ENCODE results near the gene BMP15. TPM values are rescaled to one million over a fixed set of nuclear protein-coding genes. Genes with fewer than 3 reads are reported as not detected.

Gene BMP15
- total and polyA plus RNA-seq, 2 donors (not counting 3 experiments of a cell fraction or from before 2014, with no cell fraction given) = not detected

GRCh38 chrX:50941638-50942037 is 31.1 kb downstream of the BMP15 start:
- H3K4me3 ChIP-seq (replicated peaks in 1 of 3; ENCODE audit: insufficient read depth in 1 of 3, low read depth in 1 of 3, low read length in 3 of 3) = no peak overlapping the region
- no peaks in the 10 kb centered on the region for H3K36me3 ChIP-seq (ENCODE audit: control insufficient read depth in 2 of 2, extremely low read depth in 1 of 2, insufficient read depth in 2 of 2, low read length in 2 of 2)
- peaks cover 12% of the 10 kb centered on the region for H3K4me1 ChIP-seq (ENCODE audit: control insufficient read depth, extremely low read depth, insufficient read depth, low read length)
- H3K9me1 ChIP-seq (replicated peaks; ENCODE audit: control insufficient read depth, extremely low read depth, insufficient read depth, low read length) = no peaks in the 10 kb centered on the region
- H3K79me2 ChIP-seq (ENCODE audit: control insufficient read depth, insufficient read depth, low read length) = no peaks in the 10 kb centered on the region
- BruUV-seq (replicated peaks) = no TSS peak
- intact Hi-C loops (cut with micrococcal nuclease) = no loop called here
- DNase-seq (ENCODE audit: low read depth, low spot score) (no peak), FAIRE-seq (no peak)
- H3K27me3 ChIP-seq (ENCODE audit: control insufficient read depth in 2 of 2, insufficient read depth in 2 of 2, low read length in 2 of 2) = no peaks in the 10 kb centered on the region
- no peak overlapping the region for H3K4me2 ChIP-seq (ENCODE audit: insufficient read depth, low read length)
- CTCF ChIA-PET = interaction anchor here (1.0 to 1.6 kb wide), 5 partner anchors 13 to 250 kb away, joined by 4 to 6 read pairs (median 4); no protein-coding TSS in a partner anchor
- H2AFZ ChIP-seq (ENCODE audit: low read depth, low read length) = no peak overlapping the region
- H3K9ac ChIP-seq (replicated peaks; ENCODE audit: extremely low read depth, insufficient read depth, low read length) = no peak overlapping the region
- H4K20me1 ChIP-seq (replicated peaks; ENCODE audit: control insufficient read depth, extremely low read depth, insufficient read depth, low read length) = no peaks in the 10 kb centered on the region
- H3K27ac ChIP-seq (ENCODE audit: insufficient read depth, low read depth, low read length) = no peak overlapping the region
- dilution Hi-C loops (cut with MboI; ENCODE audit: extremely low pct_ligation_motif_present, low sequenced_read_pairs) = no loop called here
- no peaks in the 10 kb centered on the region for H3K9me3 ChIP-seq (replicated peaks; ENCODE audit: control insufficient read depth, insufficient read depth, low read length)
- POLR2A ChIA-PET = no interaction called here
- no peak for TF ChIP-seq MYC (IDR thresholded peaks at IDR 0.05; ENCODE audit: low read depth, low read length)
- no peak for TF ChIP-seq GATA2 (IDR thresholded peaks at IDR 0.05; ENCODE audit: insufficient read depth, insufficient read length, low read depth, low read length)
- TF ChIP-seq CTCF (IDR thresholded peaks at IDR 0.05; ENCODE audit: extremely low read depth in 1 of 2, insufficient read depth in 1 of 2, low read depth in 1 of 2, low read length in 2 of 2) = peak; percentile 18 to 37

GRCh38 chrX:50942471-50942870 is 31.9 kb downstream of the BMP15 start:
- POLR2A ChIA-PET = no interaction called here
- H4K20me1 ChIP-seq (replicated peaks; ENCODE audit: control insufficient read depth, extremely low read depth, insufficient read depth, low read length) = no peaks in the 10 kb centered on the region
- no peak overlapping the region for H3K4me3 ChIP-seq (replicated peaks in 1 of 3; ENCODE audit: insufficient read depth in 1 of 3, low read depth in 1 of 3, low read length in 3 of 3)
- no peak for DNase-seq (ENCODE audit: low read depth, low spot score)
- no peak overlapping the region for H3K9ac ChIP-seq (replicated peaks; ENCODE audit: extremely low read depth, insufficient read depth, low read length)
- no peak overlapping the region for H2AFZ ChIP-seq (ENCODE audit: low read depth, low read length)
- no peak overlapping the region for H3K4me2 ChIP-seq (ENCODE audit: insufficient read depth, low read length)
- no peak overlapping the region for H3K27ac ChIP-seq (ENCODE audit: insufficient read depth, low read depth, low read length)
- H3K79me2 ChIP-seq (ENCODE audit: control insufficient read depth, insufficient read depth, low read length) = no peaks in the 10 kb centered on the region
- CTCF ChIA-PET = interaction anchor here (1.2 to 1.6 kb wide), 3 partner anchors 14 to 198 kb away, joined by 4 to 5 read pairs (median 4); no protein-coding TSS in a partner anchor
- intact Hi-C loops (cut with micrococcal nuclease) (no loop called here), dilution Hi-C loops (cut with MboI; ENCODE audit: extremely low pct_ligation_motif_present, low sequenced_read_pairs) (no loop called here)
- no peaks in the 10 kb centered on the region for H3K36me3 ChIP-seq (ENCODE audit: control insufficient read depth in 2 of 2, extremely low read depth in 1 of 2, insufficient read depth in 2 of 2, low read length in 2 of 2)
- H3K4me1 ChIP-seq (ENCODE audit: control insufficient read depth, extremely low read depth, insufficient read depth, low read length) = peaks cover 12% of the 10 kb centered on the region
- H3K27me3 ChIP-seq (ENCODE audit: control insufficient read depth in 2 of 2, insufficient read depth in 2 of 2, low read length in 2 of 2) = no peaks in the 10 kb centered on the region
- no peaks in the 10 kb centered on the region for H3K9me3 ChIP-seq (replicated peaks; ENCODE audit: control insufficient read depth, insufficient read depth, low read length)
- no peaks in the 10 kb centered on the region for H3K9me1 ChIP-seq (replicated peaks; ENCODE audit: control insufficient read depth, extremely low read depth, insufficient read depth, low read length)
- BruUV-seq (replicated peaks) = no TSS peak
- TF ChIP-seq CTCF (IDR thresholded peaks at IDR 0.05; ENCODE audit: extremely low read depth in 1 of 2, insufficient read depth in 1 of 2, low read depth in 1 of 2, low read length in 2 of 2) (no peak), EZH2 (IDR thresholded peaks at IDR 0.05; ENCODE audit: borderline replicate concordance, low read depth, low read length, severe bottlenecking) (no peak), FOS (IDR thresholded peaks at IDR 0.05; ENCODE audit: borderline replicate concordance, insufficient read depth, low read length) (no peak), MAX (IDR thresholded peaks at IDR 0.05; ENCODE audit: insufficient read depth, insufficient read length) (no peak), POLR2AphosphoS5 (IDR thresholded peaks at IDR 0.05; ENCODE audit: insufficient read depth, low read depth, low read length) (no peak), GATA2 (IDR thresholded peaks at IDR 0.05; ENCODE audit: insufficient read depth, insufficient read length, low read depth, low read length) (no peak), POLR2A (IDR thresholded peaks at IDR 0.05; ENCODE audit: low read depth, low read length) (no peak), MYC (IDR thresholded peaks at IDR 0.05; ENCODE audit: low read depth, low read length) (no peak), JUN (IDR thresholded peaks at IDR 0.05; ENCODE audit: borderline replicate concordance, insufficient read depth, insufficient read length, low read depth) (no peak)
- FAIRE-seq = peak; percentile 65
